SKM-1 (cell line): ENCODE measurements around the gene ESYT2.

Experiments used
- DNase-seq: peaks from one replicate; lab custom pipeline; 2025; ENCODE audit not compliant: unreplicated experiment; lab: John Stamatoyannopoulos, UW

Gene ESYT2

GRCh38 chr7:158804335-158804734 is 25.0 kb downstream of the ESYT2 start:
- DNase-seq: no peak

- DNase-seq: no peak
These were observed 25.8 kb downstream of the ESYT2 start for GRCh38 chr7:158803367-158803969.

GRCh38 chr7:158802535-158803366 is 26.6 kb downstream of the ESYT2 start:
- no peak for DNase-seq

GRCh38 chr7:158798741-158799140 is 30.6 kb downstream of the ESYT2 start:
- DNase-seq: no peak

- no peak for DNase-seq
These were observed 32.6 kb downstream of the ESYT2 start for GRCh38 chr7:158796667-158797066.

- DNase-seq: no peak
These were observed 34.0 kb downstream of the ESYT2 start for GRCh38 chr7:158795272-158795671.

GRCh38 chr7:158791107-158791506 is 38.2 kb downstream of the ESYT2 start:
- no peak for DNase-seq

GRCh38 chr7:158789842-158790241 is 39.5 kb downstream of the ESYT2 start:
- DNase-seq: no peak

- DNase-seq: no peak
These were observed 42.4 kb downstream of the ESYT2 start for GRCh38 chr7:158786898-158787297.

- DNase-seq: no peak
These were observed 45.0 kb downstream of the ESYT2 start for GRCh38 chr7:158784270-158784669.

GRCh38 chr7:158783595-158783994 is 45.7 kb downstream of the ESYT2 start:
- no peak for DNase-seq

- DNase-seq: no peak
These were observed 46.4 kb downstream of the ESYT2 start for GRCh38 chr7:158782761-158783401.

GRCh38 chr7:158781974-158782664 is 47.2 kb downstream of the ESYT2 start:
- no peak for DNase-seq

GRCh38 chr7:158781217-158781973 is 47.9 kb downstream of the ESYT2 start:
- no peak for DNase-seq

GRCh38 chr7:158779061-158780000 is 50.0 kb downstream of the ESYT2 start:
- no peak for DNase-seq

- DNase-seq: no peak
These were observed 50.8 kb downstream of the ESYT2 start for GRCh38 chr7:158778471-158778870.

- no peak for DNase-seq
These were observed 51.5 kb downstream of the ESYT2 start for GRCh38 chr7:158777793-158778192.

GRCh38 chr7:158776474-158776873 is 52.8 kb downstream of the ESYT2 start:
- DNase-seq: no peak

- no peak for DNase-seq
These were observed 54.4 kb downstream of the ESYT2 start for GRCh38 chr7:158774952-158775351.

- DNase-seq: no peak
These were observed 56.4 kb downstream of the ESYT2 start for GRCh38 chr7:158772916-158773315.
